H9 (cell line): ENCODE data around the gene OMP. TPM values are rescaled to one million over a fixed set of nuclear protein-coding genes. Genes with fewer than 3 reads are reported as not detected.
A peak's percentile ranks its signal among the peaks of the same experiment; 100 is the strongest.

Source experiments
- DNase-seq: peaks from one replicate; pipeline ENCODE4 v3.0.0-alpha.2; 2017
- H2AFZ ChIP-seq: one replicate; pipeline ENCODE4 v1.6.1; 2013; ENCODE audit warnings: mild to moderate bottlenecking, low read length, control low read depth, moderate library complexity
- H2AK5ac ChIP-seq: 2 replicates; pipeline ENCODE4 v1.6.1; 2013; ENCODE audit warnings: low read length, control low read depth, mixed read lengths; ENCODE audit not compliant: insufficient read length
- H2BK120ac ChIP-seq: one replicate; pipeline ENCODE4 v1.6.1; 2013; ENCODE audit warnings: low read depth, mild to moderate bottlenecking, low read length, control low read depth, inconsistent platforms; ENCODE audit not compliant: poor library complexity, severe bottlenecking
- H2BK12ac ChIP-seq: 2 replicates; pipeline ENCODE4 v1.6.1; 2013; ENCODE audit warnings: low read length, control low read depth, mixed read lengths, low read depth; ENCODE audit not compliant: insufficient read length
- H2BK15ac ChIP-seq: 2 replicates; pipeline ENCODE4 v1.6.1; 2013; ENCODE audit warnings: low read depth, low read length, control low read depth
- H2BK20ac ChIP-seq: one replicate; pipeline ENCODE4 v1.6.1; 2013; ENCODE audit warnings: low read depth, mild to moderate bottlenecking, low read length, control low read depth, inconsistent platforms; ENCODE audit not compliant: poor library complexity, severe bottlenecking
- H2BK5ac ChIP-seq: 2 replicates; pipeline ENCODE4 v1.6.1; 2013; ENCODE audit warnings: low read length, control low read depth, mixed read lengths; ENCODE audit not compliant: insufficient read length
- H3K14ac ChIP-seq: 2 replicates; pipeline ENCODE4 v1.6.1; 2013; ENCODE audit warnings: low read length, control low read depth; ENCODE audit not compliant: insufficient read depth
- H3K18ac ChIP-seq: 2 replicates; pipeline ENCODE4 v1.6.1; 2013; ENCODE audit warnings: low read depth, mild to moderate bottlenecking, mixed read lengths, low read length, control low read depth; ENCODE audit not compliant: insufficient read length
- H3K23ac ChIP-seq: 2 replicates; pipeline ENCODE4 v1.6.1; 2013; ENCODE audit warnings: low read length, control low read depth, mixed read lengths, low read depth; ENCODE audit not compliant: insufficient read length
- H3K23me2 ChIP-seq: 2 replicates; pipeline ENCODE4 v1.6.1; 2013; ENCODE audit warnings: low read depth, mild to moderate bottlenecking, mixed read lengths, low read length, control low read depth; ENCODE audit not compliant: insufficient read length, poor library complexity, severe bottlenecking
- H3K27ac ChIP-seq: 2 replicates; pipeline ENCODE4 v1.5.1; 2013; ENCODE audit warnings: low read length, control low read depth, mixed read lengths, low read depth; ENCODE audit not compliant: insufficient read length
- H3K27me3 ChIP-seq: 2 replicates; pipeline ENCODE4 v1.6.1; 2013; ENCODE audit warnings: low read length, control low read depth, inconsistent platforms; ENCODE audit not compliant: insufficient read depth
- H3K4ac ChIP-seq: 2 replicates; pipeline ENCODE4 v1.6.1; 2013; ENCODE audit warnings: low read depth, mild to moderate bottlenecking, control low read depth, inconsistent platforms, low read length, moderate library complexity
- H3K4me1 ChIP-seq: 2 replicates; pipeline ENCODE4 v1.6.1; 2013; ENCODE audit warnings: low read length, control low read depth, inconsistent platforms; ENCODE audit not compliant: insufficient read depth
- H3K4me2 ChIP-seq: 2 replicates; pipeline ENCODE4 v1.6.1; 2013; ENCODE audit warnings: low read length, control low read depth, mixed read lengths; ENCODE audit not compliant: insufficient read length, insufficient read depth
- H3K56ac ChIP-seq: 2 replicates; pipeline ENCODE4 v1.6.1; 2013; ENCODE audit warnings: low read depth, mild to moderate bottlenecking, mixed read lengths, low read length, control low read depth; ENCODE audit not compliant: insufficient read length
- H3K79me1 ChIP-seq: 2 replicates; pipeline ENCODE4 v1.6.1; 2013; ENCODE audit warnings: low read depth, mild to moderate bottlenecking, moderate library complexity, low read length, control low read depth, inconsistent platforms; ENCODE audit not compliant: insufficient read depth, poor library complexity, severe bottlenecking
- H3K79me2 ChIP-seq: 2 replicates; pipeline ENCODE4 v1.6.1; 2013; ENCODE audit warnings: low read length, control low read depth, inconsistent platforms; ENCODE audit not compliant: insufficient read depth
- H3K9ac ChIP-seq: 2 replicates; pipeline ENCODE4 v1.6.1; 2013; ENCODE audit warnings: low read length, control low read depth, mixed read lengths; ENCODE audit not compliant: insufficient read length; ENCODE audit errors: extremely low read depth
- H3K9me3 ChIP-seq: one replicate; pipeline ENCODE4 v1.6.1; 2013; ENCODE audit warnings: low read depth, low read length, inconsistent platforms; ENCODE audit not compliant: control insufficient read depth
- H3T11ph ChIP-seq: one replicate; pipeline ENCODE4 v1.6.1; 2013; ENCODE audit warnings: mild to moderate bottlenecking, low read length, control low read depth, inconsistent platforms
- H4K20me1 ChIP-seq: one replicate; pipeline ENCODE4 v1.6.1; 2013; ENCODE audit not compliant: control insufficient read depth, insufficient read length, insufficient read depth
- H4K5ac ChIP-seq: 2 replicates; pipeline ENCODE4 v1.6.1; 2013; ENCODE audit warnings: low read depth, mild to moderate bottlenecking, mixed read lengths, low read length, control low read depth; ENCODE audit not compliant: insufficient read length
- H4K8ac ChIP-seq: replicated peaks from 2 replicates; pipeline ENCODE4 v1.6.1; 2013; ENCODE audit warnings: low read length, control low read depth, mixed read lengths, low read depth; ENCODE audit not compliant: insufficient read length
- H4K91ac ChIP-seq: 2 replicates; pipeline ENCODE4 v1.6.1; 2013; ENCODE audit warnings: low read depth, mild to moderate bottlenecking, moderate library complexity, mixed read lengths, low read length, control low read depth; ENCODE audit not compliant: insufficient read length
- H3K27ac Mint-ChIP-seq, 3 experiments: 2 replicates in 2 of 3; 3 replicates in 1 of 3; pipeline ENCODE4 v1.8.0; 2020 to 2021; ENCODE audit warnings: mixed read lengths in 3 of 3, mild to moderate bottlenecking in 1 of 3, moderate library complexity in 1 of 3
- H3K27me3 Mint-ChIP-seq: 2 replicates; pipeline ENCODE4 v1.8.0; 2021; ENCODE audit warnings: low read depth, mild to moderate bottlenecking, moderate library complexity, mixed read lengths
- H3K36me3 Mint-ChIP-seq, 3 experiments: 2 replicates in 2 of 3; 3 replicates in 1 of 3; pipeline ENCODE4 v1.8.0; 2020 to 2021; ENCODE audit warnings: low read depth in 3 of 3, mixed read lengths in 3 of 3; ENCODE audit not compliant: insufficient read depth in 1 of 3
- H3K4me1 Mint-ChIP-seq, 2 experiments: 2 replicates each; pipeline ENCODE4 v1.8.0; 2020; ENCODE audit warnings: mixed read lengths in 2 of 2
- H3K4me3 Mint-ChIP-seq, 2 experiments: 2 replicates in 1 of 2; 3 replicates in 1 of 2; pipeline ENCODE4 v1.8.0; 2020 to 2021; ENCODE audit warnings: mild to moderate bottlenecking in 2 of 2, mixed read lengths in 2 of 2, moderate library complexity in 1 of 2
- H3K9me3 Mint-ChIP-seq, 2 experiments: 2 replicates in 1 of 2; 3 replicates in 1 of 2; pipeline ENCODE4 v1.8.0; 2020; ENCODE audit warnings: mild to moderate bottlenecking in 2 of 2, mixed read lengths in 2 of 2, moderate library complexity in 1 of 2
- CTCF ChIP-seq: fragments of 200-600 bp; sonication (generic); conservative IDR thresholded peaks from 3 replicates; pipeline ENCODE4 v1.8.0; 2021; ENCODE audit warnings: antibody characterized with exemption, mild to moderate bottlenecking
- WGBS: extraction: QIAGEN DNeasy Blood & Tissue Kit; methylation state at CpG from one replicate; pipeline ENCODE4 v1.1.7; 2013; ENCODE audit warnings: missing lambda C conversion rate, low lambda C conversion rate, mixed read lengths; ENCODE audit not compliant: insufficient read length; ENCODE audit errors: extremely low coverage; 5-methylcytosine and 5-hydroxymethylcytosine counted together
- total RNA-seq: library from RNA; stranded (reverse); gene quantifications from 2 replicates; pipeline ENCODE4 v1.2.1, GENCODE V29; 2021

Gene OMP
- total RNA-seq, 1 experiment from 2014 or later = not detected

- Mint-ChIP-seq H3K27me3 (no peaks in the 10 kb centered on the region), H3K4me1 (peaks cover 5 to 8% of the 10 kb centered on the region in 2 experiments), H3K27ac (peak overlapping the region in 2 of 3 experiments; percentile 39 to 53; a peak in 3 of 7 replicates), H3K9me3 (no peaks in the 10 kb centered on the region), H3K4me3 (no peak overlapping the region), H3K36me3 (peaks cover 0 to 3% (median 0%) of the 10 kb centered on the region in 3 experiments; a peak in 2 of 7 replicates)
- H2AFZ ChIP-seq = no peak overlapping the region
- H3K14ac ChIP-seq = no peak overlapping the region
- no peaks in the 10 kb centered on the region for H3K27me3 ChIP-seq
- H3K56ac ChIP-seq = no peak overlapping the region
- peak; percentile 67 for DNase-seq
- H2BK20ac ChIP-seq = no peak overlapping the region
- H2AK5ac ChIP-seq = no peak overlapping the region
- peak; percentile 54 for TF ChIP-seq CTCF
- no peak overlapping the region for H4K5ac ChIP-seq
- no peaks in the 10 kb centered on the region for H3K79me1 ChIP-seq
- H3K4me1 ChIP-seq = no peaks in the 10 kb centered on the region
- no peak overlapping the region for H2BK15ac ChIP-seq
- no peak overlapping the region for H3K9ac ChIP-seq
- no peak overlapping the region for H4K91ac ChIP-seq
- no peaks in the 10 kb centered on the region for H4K20me1 ChIP-seq
- H3K23me2 ChIP-seq = no peaks in the 10 kb centered on the region
- no peak overlapping the region for H3K27ac ChIP-seq
- no peaks in the 10 kb centered on the region for H3K79me2 ChIP-seq
- H3K18ac ChIP-seq = no peak overlapping the region
- H2BK5ac ChIP-seq = no peak overlapping the region
- no peak overlapping the region for H4K8ac ChIP-seq
- no peak overlapping the region for H3K4me2 ChIP-seq
- no peak overlapping the region for H2BK12ac ChIP-seq
- no peak overlapping the region for H3K4ac ChIP-seq
- H3T11ph ChIP-seq = no peak overlapping the region
- no CpG with 5 or more reads among the region's 16 CpGs for WGBS
- H3K23ac ChIP-seq = no peak overlapping the region
- no peaks in the 10 kb centered on the region for H3K9me3 ChIP-seq
- no peak overlapping the region for H2BK120ac ChIP-seq
Measured at GRCh38 chr11:77115181-77115611, 12.6 kb downstream of the OMP start.
